NCI-H2196 treated with DMSO at 0.1 percent for 48 hours (cell line): ENCODE measurements around the gene SKI.

Experiments
- DNase-seq: peaks from one replicate; lab custom pipeline; 2025; ENCODE audit not compliant: unreplicated experiment; lab: John Stamatoyannopoulos, UW

The SKI gene

DNA sequence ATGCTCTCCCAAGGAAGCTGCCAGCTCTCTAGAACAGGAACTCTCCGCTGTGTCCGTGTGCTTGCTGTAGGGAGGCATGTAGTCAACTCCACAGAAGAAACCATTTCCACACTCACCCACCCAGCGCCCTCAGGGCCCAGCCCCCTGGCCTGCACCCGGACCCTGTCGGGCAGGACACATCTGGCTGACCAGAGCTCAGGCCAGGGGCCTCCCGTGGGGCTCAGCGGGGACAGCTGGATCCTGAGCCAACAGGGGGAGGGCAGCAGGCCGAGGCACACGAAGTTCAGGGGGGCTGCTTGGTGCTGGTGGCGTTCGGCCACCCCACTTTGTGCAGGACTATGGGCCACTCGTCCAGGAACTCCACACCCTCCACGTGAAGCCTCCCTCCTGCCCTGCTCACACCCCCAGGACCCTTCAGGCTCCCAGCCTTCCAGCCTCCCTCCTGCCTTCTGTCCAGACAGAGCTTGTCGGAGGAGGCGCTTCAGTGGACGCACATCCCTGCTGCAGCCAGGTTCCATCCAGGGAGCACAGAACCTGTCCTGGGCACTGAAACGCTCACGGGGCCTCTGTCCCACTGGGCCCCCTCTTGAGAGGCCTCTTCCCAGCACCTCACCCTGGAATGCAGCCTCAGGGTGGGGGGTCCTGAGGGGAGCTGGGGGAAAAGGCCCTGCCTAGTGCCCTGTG, 18.6 kb upstream of the SKI start:
- DNase-seq: no peak

DNA sequence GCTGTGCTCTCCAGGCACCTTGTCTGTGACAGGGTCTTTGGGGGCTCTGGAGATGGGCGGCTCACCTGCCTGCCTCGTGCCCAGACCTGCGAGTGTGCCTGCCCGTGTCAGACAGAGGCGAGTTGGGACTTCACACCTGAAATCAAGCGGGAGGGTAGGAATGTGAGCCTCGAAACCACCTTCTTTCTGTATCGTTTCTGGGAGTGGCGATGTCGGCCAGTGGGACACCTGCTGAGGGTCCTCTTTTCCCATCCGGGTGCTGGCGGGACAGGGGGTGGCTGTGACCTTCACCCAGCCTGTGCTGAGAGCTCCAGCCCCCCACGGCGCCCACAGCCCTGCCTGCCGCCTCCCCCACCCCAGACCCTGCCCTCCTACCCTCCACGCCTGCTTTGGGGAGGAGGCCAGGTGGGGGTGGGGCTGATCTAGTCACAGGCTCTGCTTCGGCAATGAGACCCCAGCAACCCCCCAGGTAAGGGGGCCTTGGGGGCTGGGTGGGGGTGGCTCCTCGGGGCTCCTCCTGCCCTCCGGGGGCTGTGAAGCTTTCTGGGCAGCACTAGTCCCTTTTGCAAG, 17.9 kb upstream of the SKI start:
- no peak for DNase-seq

DNA sequence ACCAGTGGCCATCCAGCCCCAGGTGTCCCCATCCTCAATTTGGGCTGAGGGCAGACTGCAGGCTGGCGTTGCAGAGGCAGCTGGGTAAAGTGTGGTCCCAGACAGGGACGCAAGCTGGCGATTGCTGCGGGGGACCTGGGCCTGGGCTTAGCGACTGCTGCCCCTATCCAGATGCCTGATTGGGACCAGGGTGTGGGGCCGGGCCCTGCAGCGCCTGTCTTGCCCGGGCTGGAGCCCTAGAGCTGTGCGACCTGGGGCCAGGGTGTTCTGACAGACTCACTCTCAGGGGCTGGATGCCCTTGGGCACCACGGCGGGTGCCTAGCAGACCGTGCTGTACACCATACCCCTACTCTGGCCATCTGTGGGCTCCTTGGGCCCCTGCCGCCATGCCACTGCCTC, 17.3 kb upstream of the SKI start:
- no peak for DNase-seq

DNA sequence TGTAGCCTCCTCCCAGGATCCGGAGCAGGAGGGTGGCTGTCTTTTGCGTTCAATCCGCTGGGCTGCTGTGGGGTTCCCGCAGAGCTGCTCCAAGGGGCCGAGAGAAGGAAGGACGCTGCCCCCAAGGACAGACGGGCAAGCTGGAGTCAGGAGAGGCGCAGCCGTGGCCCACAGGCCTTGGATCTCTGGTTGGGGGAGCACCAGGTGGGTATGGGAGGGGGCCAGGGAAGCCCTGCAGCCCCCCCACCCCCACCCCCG, 15.9 kb upstream of the SKI start:
- DNase-seq: no peak

DNA sequence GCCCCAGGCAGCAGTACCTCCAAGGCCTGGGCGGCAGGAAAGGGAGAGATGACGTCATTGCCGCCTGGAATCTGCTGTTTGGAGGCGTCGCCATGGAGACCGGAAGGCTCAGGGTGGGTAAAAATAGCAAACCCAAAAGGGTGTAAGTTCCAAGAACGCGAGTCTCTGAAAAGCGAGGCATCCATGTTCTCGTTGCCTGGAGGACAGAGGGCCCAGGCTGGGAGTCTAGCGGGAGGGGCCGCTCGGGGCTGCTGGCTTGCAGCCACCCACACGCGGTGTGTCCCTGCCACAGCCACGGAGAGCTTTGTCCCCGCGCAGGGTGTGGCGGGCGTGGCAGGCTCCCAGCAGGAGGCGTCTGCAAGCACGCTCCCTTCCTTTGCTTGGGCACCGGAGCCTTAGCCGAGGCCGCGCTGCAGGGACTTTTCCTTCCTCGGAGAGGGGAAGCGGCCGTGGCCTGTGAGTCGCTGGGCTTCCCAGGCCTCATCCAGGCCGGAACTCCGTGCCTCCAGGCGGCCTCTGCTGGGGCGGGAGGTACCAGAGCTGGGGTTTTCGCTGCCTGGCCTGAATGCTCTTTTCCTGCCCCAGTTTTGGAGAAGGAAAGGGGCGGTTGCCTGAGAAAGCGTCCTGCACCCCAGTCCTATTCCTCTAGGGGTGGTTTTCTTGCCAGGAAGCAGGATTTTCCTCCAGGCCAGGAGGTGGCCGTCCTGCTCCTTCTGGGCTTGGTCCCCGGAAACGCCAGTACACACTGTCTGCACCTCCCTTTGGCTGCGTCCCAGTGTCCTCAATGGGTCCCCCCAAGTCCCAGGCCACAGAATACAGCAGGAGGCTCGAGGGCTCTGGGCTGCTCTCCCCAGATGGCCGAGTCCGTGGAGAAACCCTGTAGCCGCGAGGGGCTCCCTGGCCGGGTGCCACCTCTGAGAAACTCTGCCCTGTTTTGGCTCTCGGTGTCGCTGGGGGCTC, 15.3 kb upstream of the SKI start:
- DNase-seq: no peak

DNA sequence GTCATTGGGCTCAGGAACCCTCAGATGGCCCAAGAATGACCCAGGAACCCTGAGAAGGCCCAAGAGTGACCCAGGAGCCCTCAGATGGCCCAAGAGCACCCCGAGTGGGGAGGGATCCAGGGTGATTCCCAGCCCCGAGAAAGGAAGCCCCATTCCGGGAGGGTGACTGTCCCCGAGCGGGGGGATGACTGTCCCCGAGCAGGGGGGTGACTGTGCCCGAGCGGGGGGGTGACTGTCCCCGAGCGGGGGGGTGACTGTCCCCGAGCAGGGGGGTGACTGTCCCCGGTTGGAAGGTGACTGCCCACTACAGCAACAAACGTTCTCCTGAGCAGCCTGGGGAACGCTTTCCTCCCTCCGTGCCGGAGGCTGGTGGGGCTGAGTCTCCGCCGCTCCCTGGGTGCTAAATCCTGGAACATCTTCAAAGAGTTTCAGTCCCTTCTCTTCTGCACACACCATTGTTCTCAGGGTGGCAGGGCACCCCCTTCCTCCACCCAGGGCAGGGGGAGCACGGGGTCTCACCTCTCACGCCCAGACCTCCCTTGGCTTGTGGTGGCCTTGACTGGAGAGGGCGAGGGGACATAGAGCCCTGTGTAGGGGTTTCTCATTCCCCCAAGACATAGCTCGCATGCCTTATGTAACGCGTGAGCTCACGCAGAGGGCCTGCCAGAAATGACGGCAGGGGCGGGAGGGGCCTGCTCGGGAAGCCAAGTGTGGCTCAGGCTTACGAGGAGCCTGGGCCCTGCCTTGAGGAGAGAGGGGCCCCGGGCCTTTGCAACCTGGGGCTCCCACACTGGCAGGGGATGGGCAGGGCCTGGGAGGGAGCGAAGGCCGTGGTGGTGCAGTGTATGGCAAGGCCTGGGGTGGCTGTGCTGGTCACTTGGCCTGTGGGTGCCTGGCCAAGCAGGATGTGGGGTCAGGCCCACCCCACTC, 14.3 kb upstream of the SKI start:
- DNase-seq: no peak

DNA sequence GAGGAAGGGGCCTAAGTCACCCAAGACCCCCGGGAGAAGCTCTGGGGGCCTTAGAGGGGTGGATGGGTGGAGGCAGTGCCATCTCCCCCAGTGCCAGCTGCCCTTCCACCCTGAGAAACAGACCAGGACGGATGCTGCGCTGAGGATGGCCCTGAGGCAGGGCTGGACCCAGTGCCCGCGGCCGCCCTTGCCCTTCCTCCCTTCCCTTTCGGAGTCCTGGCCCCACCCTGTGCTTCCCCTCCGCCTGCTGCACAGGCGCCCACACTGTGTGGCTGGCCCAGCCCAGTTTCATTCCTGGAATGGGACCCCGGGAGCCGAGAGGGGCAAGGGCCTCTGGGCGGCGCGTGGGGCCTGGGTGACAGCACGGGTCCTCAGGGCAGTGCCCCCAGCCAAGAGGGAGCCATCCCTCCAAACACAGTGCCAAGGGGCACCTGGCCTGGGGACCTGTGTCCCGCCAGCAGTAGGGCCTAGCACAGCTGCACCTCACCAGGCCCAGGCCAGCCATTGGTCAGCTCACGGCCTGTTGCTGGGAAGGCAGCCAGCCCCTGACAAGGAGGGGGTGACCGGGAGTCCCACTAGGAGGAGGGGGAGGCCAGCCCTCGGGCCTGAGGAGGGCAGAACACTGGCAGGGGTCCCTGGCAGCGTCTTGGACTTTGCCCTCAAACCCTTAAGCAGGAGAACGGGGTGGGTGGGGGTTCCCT, 13.4 kb upstream of the SKI start:
- DNase-seq: no peak

DNA sequence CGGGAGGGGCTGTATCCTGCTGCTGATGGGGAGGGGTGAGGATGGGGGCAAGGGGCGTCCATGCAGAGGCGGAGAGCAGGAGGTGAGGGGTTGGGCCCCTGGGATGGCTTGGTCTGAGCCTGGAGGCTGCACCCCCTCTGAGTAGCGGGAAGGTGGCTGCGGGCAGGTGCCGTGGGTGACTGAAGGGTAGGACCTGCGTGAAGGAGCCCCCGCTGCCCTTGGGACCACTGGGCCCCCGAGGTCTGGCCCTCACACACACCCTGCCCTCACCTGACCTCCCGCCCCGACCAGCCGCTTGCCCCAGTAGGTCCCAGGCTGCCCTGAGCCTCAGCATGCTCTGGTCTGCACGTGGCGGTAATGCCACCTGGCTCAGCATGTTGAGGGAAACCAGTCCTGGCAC, 12.8 kb upstream of the SKI start:
- DNase-seq: no peak

DNA sequence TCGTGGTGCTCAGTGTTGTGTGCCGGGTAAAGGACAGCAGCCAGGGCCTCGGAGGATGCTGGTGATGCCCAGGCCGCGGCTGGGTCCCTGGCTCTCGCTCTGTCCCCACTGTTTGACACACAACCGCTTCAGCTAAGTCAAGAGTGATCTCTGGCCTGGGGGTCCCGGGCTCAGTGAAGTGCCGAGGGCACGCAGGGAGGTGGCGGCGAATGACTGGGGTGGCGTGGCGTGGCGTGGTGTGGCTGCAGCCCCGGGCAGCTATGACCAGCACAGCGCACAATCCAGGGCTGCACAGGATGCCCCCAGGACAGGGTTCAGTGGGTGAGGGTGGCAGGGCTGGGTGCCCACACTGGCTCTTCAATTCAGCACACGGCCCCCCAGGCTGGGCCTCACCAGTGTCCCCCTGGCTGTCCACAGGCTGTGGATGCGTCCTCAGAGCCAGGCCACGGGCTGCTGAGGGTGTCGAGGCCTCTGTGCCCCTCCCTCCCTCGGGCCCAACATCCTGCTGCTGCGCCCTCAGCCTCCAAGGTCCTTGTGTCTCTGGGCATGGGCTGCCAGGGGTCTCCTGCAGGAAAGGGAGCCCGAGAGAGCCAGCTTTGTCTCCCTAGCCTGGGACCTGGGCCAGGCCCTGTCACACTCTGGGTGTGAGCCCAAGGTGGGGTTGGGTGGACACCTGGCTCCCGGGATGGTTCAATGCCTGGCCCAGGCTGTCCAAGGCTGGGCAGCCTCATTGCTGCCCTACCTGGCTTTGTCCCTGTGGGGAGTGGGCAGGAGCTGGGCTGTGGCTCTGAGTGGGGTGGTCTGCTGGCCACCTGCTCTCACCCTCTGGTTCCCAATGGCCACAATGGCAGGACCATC, 12.0 kb upstream of the SKI start:
- DNase-seq: no peak

DNA sequence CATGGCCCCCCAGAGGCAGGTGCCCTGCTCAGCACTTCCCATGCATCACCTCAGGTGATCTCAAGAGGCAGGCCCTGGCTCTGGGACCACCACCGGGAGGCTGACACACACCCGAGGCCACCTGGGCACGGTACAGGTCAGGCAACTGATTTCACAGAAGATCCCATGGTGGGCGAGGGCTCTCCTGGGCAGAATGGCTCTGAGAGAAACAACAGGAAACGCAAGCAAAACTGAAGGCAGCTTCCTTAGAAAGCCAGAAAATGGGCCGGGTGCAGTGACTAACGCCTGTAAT, 11.4 kb upstream of the SKI start:
- DNase-seq: no peak

DNA sequence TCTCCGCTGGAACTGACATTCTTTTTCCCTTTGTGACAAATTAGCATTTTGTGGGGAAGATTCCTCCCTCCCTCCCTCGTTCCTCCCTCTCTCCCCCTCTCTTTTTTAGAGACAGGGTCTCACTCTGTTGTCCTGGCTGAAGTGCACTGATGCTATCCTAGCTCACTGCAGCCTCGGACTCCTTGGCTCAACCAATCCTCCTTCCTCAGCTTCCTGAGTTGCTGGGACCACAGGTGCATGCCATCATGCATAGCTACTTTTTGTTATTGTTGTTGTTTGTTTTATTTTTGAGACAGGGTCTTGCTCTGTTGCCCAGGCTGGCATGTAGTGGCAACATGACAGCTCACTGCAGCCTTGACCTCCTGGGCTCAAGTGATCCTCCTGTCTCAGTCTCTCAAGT, 6.8 kb upstream of the SKI start:
- no peak for DNase-seq

DNA sequence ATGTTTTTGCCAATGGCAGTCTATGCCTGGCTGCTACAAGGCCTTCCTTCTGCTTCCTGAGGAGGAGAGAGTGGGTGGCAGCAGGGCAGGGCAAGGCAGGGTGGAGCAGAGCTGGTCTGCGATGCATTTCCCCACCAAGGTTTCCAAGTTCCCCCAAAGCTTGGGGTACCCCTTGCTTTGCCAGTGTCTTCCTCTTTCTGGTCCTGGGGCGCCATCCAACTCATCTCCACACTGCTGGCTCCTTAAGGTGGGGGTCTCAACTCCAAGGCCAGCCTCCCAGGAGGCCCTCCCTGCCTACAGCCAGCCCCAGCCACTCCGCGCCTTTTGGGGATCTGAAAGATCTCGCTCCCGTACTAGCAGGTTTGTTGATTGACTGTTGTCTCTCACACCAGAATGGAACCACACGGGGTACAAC, 3.9 kb upstream of the SKI start:
- DNase-seq: no peak

DNA sequence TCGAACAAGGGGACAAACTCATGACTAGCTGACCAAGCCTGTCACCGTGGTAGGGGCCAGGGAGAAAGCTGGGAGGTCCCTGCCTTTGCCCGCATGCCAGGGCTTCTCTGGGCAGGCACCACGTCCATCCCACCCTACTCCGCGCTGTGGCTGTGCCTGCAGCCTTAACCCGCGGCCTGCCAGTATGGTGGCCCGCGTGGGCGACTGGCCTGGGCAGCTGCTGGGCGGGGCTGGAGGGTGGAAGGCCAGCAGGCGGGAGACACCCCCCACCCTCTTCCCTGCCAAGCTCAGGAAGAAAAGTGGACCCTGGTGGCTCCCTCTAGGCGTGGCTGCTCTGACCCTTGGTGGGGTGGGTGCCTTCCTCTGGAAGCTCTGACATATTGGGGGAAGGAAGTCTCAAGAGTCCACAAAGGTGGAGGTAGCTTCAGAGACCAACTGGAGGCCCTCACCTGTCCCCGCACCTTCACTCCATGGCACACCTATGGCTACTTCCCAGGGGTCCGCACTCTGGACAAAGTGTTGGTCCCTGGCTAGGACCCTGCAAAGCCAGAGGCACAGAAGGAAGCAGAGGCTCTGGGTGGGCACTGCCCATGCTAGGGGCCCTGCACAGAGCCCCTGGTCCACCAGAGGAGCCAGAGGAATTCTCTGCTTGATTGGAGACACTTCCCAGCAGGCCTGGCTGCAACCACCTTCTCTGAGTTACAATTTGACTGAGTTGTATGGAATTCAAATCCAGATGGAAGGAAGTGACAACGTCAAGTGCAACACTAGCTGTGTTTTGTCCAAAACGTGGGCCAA, 3.3 kb upstream of the SKI start:
- DNase-seq: no peak

DNA sequence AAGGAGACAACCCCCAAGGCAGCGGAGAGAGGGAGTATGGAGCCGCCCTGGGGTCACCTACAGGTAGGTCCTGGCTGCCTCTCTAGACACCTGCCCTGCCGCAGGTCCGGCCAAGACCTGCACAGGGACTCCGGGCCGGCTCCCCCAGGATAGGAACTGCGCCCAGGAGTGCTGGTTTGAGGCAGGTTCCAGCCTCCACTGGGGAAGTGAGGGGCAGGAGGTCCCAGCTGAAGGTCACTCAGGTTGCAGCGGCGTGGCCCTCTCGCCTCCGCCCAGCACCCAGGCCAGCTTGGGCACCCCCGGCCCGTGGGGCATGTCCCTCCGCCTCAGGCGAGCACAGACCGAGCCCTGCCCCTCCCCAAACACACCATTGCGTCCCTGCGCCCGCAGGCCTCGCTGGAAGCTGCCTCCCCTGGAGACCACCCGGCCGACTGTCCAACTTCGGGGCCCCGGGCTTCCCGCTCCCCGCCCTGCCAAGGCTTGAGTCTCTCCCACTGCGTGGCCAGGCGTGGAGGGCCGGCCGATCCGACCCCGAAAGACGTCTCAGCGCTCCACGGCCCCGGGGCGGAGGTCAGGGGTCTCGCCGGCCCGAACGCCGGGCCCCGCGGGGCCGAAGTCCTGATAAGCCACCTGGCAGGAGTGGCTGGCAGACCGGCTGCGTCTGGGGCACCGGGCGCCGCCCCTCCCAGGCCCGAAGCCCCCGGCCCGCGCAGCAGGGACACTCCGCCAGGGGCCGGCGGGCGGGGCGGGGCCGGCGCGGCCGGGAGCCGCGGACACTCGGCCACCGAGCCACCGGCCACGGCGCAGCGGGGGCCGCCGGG, 1.4 kb upstream of the SKI start:
- no peak for DNase-seq

DNA sequence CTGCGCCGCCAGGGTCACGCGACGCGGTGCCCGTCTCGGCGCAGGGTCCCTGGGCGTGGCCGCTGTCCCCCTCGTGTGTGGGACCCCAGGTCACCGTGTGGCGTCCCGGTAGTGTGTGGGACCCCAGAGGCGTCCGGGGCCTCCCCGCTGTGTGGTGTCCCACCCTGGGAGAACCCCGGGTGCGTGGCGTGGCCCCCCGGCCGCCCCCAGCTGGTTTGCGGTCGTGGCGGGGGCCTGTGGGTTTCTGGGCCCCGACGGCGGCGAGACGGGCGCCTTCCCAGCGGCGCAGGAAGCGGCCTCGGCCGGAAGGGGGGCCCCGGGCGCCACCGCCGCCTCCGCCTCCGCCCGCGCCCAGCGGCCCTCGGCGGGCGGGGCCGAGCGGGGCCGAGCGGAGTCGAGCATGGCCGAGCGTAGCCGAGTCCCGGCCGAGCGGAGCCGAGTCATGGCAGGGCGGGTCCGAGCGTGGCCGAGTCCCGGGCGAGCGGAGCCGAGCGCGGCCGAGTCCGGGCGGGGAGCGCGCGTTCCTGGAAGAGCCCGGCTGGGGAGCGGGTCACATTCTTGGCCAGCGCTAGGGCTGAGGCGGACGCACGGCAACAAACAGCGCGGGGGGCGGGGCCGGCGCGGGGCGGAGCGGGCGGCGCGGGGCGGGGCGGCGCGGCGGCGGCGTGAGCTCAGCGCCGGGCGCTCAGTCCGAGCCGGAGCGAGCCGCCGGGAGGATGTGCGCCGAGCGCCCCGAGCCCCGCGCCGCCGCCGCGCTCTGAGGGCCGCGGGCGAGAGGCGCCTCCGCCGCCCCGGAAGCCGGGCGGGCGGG, 568 bp upstream of the SKI start:
- DNase-seq: peak; percentile 93

DNA sequence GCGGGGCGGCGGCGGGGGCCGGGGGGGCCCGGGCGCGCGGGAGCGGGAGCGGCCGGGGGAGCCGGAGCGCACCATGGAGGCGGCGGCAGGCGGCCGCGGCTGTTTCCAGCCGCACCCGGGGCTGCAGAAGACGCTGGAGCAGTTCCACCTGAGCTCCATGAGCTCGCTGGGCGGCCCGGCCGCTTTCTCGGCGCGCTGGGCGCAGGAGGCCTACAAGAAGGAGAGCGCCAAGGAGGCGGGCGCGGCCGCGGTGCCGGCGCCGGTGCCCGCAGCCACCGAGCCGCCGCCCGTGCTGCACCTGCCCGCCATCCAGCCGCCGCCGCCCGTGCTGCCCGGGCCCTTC, 546 bp downstream of the SKI start:
- DNase-seq: no peak

DNA sequence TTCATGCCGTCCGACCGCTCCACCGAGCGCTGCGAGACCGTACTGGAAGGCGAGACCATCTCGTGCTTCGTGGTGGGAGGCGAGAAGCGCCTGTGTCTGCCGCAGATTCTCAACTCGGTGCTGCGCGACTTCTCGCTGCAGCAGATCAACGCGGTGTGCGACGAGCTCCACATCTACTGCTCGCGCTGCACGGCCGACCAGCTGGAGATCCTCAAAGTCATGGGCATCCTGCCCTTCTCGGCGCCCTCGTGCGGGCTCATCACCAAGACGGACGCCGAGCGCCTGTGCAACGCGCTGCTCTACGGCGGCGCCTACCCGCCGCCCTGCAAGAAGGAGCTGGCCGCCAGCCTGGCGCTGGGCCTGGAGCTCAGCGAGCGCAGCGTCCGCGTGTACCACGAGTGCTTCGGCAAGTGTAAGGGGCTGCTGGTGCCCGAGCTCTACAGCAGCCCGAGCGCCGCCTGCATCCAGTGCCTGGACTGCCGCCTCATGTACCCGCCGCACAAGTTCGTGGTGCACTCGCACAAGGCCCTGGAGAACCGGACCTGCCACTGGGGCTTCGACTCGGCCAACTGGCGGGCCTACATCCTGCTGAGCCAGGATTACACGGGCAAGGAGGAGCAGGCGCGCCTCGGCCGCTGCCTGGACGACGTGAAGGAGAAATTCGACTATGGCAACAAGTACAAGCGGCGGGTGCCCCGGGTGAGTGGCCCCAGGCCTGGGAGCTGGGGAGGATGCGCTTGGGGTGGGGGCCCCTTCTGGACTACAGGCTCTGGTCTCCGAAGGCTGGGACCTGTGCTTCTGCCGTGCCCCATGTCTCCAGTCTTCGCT, 1.1 kb downstream of the SKI start:
- no peak for DNase-seq
